ENCODE measurements around the gene ZNF283.

ZNF283 gene

DNA sequence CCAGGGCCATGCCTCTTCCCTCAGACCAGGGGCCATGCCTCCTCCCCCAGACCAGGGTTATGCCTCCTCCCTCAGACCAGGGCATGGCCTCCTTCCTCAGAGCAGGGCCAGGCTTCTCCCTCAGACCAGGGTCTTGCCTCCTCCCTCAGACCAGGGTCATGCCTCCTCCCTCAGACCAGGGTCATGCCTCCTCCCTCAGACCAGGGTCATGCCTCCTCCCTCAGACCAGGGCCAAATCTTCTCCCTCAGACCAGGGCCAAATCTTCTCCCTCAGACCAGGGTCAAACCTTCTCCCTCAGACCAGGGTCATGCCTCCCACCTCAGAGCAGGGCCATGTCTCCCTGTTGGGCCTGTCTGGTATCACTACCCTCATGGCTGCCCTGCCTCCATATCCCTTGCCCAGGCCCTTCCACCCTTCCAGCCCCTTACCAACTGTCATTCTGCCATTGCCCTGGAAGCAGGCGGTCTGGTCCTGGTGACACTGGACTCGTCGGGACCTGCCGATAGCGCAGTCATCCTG is 29.0 kb upstream of the ZNF283 start:
- no peaks in the 10 kb centered on the region for H3K36me3 ChIP-seq (ENCODE audit: control insufficient read depth in 2 of 2, insufficient read depth in 1 of 2, low read length in 2 of 2)
- peaks cover 8% of the 10 kb centered on the region; the same call in 1 of the 2 replicates for H3K4me1 ChIP-seq (ENCODE audit: control insufficient read depth, insufficient read depth, low read length)
- no peak overlapping the region for H3K27ac ChIP-seq (ENCODE audit: extremely low read depth, low read depth, low read length)
- POLR2A ChIA-PET, result no interaction called here
- peak overlapping the region; percentile 15 for H3K4me3 ChIP-seq (ENCODE audit: low read depth, low read length)
- H3K9me3 ChIP-seq (ENCODE audit: control insufficient read depth, insufficient read depth, low read depth, low read length), result no peaks in the 10 kb centered on the region; the same call in 1 of the 2 replicates
- TF ChIP-seq ZNF530 (tag by site-specific recombination; IDR thresholded peaks at IDR 0.05; ENCODE audit: low read depth), result no peak
- TF ChIP-seq, protein P1, sequence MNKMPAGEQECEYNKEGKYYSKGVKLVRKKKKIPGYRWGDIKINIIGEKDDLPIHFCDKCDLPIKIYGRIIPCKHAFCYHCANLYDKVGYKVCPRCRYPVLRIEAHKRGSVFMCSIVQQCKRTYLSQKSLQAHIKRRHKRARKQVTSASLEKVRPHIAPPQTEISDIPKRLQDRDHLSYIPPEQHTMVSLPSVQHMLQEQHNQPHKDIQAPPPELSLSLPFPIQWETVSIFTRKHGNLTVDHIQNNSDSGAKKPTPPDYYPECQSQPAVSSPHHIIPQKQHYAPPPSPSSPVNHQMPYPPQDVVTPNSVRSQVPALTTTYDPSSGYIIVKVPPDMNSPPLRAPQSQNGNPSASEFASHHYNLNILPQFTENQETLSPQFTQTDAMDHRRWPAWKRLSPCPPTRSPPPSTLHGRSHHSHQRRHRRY (tag by site-specific recombination; IDR thresholded peaks at IDR 0.05), result 0 out of 2 replicates have a peak, but pooled peaks have one; percentile 11
- no peak for TF ChIP-seq ZNF175 (tag by site-specific recombination; IDR thresholded peaks at IDR 0.05)
- TF ChIP-seq, protein P2, sequence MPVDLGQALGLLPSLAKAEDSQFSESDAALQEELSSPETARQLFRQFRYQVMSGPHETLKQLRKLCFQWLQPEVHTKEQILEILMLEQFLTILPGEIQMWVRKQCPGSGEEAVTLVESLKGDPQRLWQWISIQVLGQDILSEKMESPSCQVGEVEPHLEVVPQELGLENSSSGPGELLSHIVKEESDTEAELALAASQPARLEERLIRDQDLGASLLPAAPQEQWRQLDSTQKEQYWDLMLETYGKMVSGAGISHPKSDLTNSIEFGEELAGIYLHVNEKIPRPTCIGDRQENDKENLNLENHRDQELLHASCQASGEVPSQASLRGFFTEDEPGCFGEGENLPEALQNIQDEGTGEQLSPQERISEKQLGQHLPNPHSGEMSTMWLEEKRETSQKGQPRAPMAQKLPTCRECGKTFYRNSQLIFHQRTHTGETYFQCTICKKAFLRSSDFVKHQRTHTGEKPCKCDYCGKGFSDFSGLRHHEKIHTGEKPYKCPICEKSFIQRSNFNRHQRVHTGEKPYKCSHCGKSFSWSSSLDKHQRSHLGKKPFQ (tag by site-specific recombination; IDR thresholded peaks at IDR 0.05), result no peak
- TF ChIP-seq ZNF514 (tag by site-specific recombination; IDR thresholded peaks at IDR 0.05), result peak; percentile 11; the same call in 1 of the 2 replicates
- no peak for TF ChIP-seq EGR2 (tag by site-specific recombination; IDR thresholded peaks at IDR 0.05; ENCODE audit: low read depth)
- no peak for TF ChIP-seq ZNF791 (tag by site-specific recombination; IDR thresholded peaks at IDR 0.05)
- no peak for TF ChIP-seq ZNF560 (tag by site-specific recombination; IDR thresholded peaks at IDR 0.05; ENCODE audit: borderline replicate concordance)
- TF ChIP-seq, protein P3, sequence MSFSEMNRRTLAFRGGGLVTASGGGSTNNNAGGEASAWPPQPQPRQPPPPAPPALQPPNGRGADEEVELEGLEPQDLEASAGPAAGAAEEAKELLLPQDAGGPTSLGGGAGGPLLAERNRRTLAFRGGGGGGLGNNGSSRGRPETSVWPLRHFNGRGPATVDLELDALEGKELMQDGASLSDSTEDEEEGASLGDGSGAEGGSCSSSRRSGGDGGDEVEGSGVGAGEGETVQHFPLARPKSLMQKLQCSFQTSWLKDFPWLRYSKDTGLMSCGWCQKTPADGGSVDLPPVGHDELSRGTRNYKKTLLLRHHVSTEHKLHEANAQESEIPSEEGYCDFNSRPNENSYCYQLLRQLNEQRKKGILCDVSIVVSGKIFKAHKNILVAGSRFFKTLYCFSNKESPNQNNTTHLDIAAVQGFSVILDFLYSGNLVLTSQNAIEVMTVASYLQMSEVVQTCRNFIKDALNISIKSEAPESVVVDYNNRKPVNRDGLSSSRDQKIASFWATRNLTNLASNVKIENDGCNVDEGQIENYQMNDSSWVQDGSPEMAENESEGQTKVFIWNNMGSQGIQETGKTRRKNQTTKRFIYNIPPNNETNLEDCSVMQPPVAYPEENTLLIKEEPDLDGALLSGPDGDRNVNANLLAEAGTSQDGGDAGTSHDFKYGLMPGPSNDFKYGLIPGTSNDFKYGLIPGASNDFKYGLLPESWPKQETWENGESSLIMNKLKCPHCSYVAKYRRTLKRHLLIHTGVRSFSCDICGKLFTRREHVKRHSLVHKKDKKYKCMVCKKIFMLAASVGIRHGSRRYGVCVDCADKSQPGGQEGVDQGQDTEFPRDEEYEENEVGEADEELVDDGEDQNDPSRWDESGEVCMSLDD (tag by site-specific recombination; IDR thresholded peaks at IDR 0.05), result no peak; the same call in 1 of the 2 replicates
- no peak for TF ChIP-seq PRDM1 (tag by site-specific recombination; IDR thresholded peaks at IDR 0.05)
- TF ChIP-seq ZNF211 (tag by site-specific recombination; IDR thresholded peaks at IDR 0.05; ENCODE audit: low read depth), result 0 out of 2 replicates have a peak, but pooled peaks have one; percentile 24
- no peak for TF ChIP-seq ZNF248 (tag by site-specific recombination; IDR thresholded peaks at IDR 0.05)
- TF ChIP-seq ZNF133 (tag by site-specific recombination; IDR thresholded peaks at IDR 0.05), result peak; percentile 40; the same call in 1 of the 2 replicates
- no peak for TF ChIP-seq ZNF112 (tag by site-specific recombination; IDR thresholded peaks at IDR 0.05)
- TF ChIP-seq, protein P4, sequence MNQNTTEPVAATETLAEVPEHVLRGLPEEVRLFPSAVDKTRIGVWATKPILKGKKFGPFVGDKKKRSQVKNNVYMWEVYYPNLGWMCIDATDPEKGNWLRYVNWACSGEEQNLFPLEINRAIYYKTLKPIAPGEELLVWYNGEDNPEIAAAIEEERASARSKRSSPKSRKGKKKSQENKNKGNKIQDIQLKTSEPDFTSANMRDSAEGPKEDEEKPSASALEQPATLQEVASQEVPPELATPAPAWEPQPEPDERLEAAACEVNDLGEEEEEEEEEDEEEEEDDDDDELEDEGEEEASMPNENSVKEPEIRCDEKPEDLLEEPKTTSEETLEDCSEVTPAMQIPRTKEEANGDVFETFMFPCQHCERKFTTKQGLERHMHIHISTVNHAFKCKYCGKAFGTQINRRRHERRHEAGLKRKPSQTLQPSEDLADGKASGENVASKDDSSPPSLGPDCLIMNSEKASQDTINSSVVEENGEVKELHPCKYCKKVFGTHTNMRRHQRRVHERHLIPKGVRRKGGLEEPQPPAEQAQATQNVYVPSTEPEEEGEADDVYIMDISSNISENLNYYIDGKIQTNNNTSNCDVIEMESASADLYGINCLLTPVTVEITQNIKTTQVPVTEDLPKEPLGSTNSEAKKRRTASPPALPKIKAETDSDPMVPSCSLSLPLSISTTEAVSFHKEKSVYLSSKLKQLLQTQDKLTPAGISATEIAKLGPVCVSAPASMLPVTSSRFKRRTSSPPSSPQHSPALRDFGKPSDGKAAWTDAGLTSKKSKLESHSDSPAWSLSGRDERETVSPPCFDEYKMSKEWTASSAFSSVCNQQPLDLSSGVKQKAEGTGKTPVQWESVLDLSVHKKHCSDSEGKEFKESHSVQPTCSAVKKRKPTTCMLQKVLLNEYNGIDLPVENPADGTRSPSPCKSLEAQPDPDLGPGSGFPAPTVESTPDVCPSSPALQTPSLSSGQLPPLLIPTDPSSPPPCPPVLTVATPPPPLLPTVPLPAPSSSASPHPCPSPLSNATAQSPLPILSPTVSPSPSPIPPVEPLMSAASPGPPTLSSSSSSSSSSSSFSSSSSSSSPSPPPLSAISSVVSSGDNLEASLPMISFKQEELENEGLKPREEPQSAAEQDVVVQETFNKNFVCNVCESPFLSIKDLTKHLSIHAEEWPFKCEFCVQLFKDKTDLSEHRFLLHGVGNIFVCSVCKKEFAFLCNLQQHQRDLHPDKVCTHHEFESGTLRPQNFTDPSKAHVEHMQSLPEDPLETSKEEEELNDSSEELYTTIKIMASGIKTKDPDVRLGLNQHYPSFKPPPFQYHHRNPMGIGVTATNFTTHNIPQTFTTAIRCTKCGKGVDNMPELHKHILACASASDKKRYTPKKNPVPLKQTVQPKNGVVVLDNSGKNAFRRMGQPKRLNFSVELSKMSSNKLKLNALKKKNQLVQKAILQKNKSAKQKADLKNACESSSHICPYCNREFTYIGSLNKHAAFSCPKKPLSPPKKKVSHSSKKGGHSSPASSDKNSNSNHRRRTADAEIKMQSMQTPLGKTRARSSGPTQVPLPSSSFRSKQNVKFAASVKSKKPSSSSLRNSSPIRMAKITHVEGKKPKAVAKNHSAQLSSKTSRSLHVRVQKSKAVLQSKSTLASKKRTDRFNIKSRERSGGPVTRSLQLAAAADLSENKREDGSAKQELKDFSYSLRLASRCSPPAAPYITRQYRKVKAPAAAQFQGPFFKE (tag by site-specific recombination; IDR thresholded peaks at IDR 0.05; ENCODE audit: borderline replicate concordance), result peak; percentile 69; the same call in 1 of the 2 replicates
- no peak for TF ChIP-seq ZNF76 (tag by site-specific recombination; IDR thresholded peaks at IDR 0.05; ENCODE audit: borderline replicate concordance, low read depth)
- TF ChIP-seq HOXD13 (CRISPR knock-in tag; IDR thresholded peaks at IDR 0.05; ENCODE audit: borderline replicate concordance), result no peak
- TF ChIP-seq ZNF302 (tag by site-specific recombination; IDR thresholded peaks at IDR 0.05; ENCODE audit: low read depth), result no peak
- no peak for TF ChIP-seq ZNF529 (tag by site-specific recombination; IDR thresholded peaks at IDR 0.05; ENCODE audit: insufficient replicate concordance)
- TF ChIP-seq KLF1 (tag by site-specific recombination; IDR thresholded peaks at IDR 0.05), result no peak
- TF ChIP-seq FEZF1 (tag by site-specific recombination; IDR thresholded peaks at IDR 0.05), result no peak
- 0 out of 2 replicates have a peak, but pooled peaks have one; percentile 65 for TF ChIP-seq ZNF777 (tag by site-specific recombination; IDR thresholded peaks at IDR 0.05; ENCODE audit: borderline replicate concordance)
- CTCF ChIA-PET, result interaction anchor here (15.3 kb wide), 1 partner anchor 31 kb away, joined by 213 read pairs; no protein-coding TSS in a partner anchor

Data from HEK293 (cell line).